Loucy (cell line): Measurements from ENCODE around the gene EHF.

Experiments used
- EZH2phosphoT487 ChIP-seq: fragments of 200-600 bp; IDR thresholded peaks from 2 replicates; pipeline ENCODE4 v1.6.1; 2018; ENCODE audit warnings: antibody characterized with exemption, mild to moderate bottlenecking, moderate library complexity, borderline replicate concordance
- TF ChIP-seq, protein P1 (sequence below): fragments of 200-600 bp; sonication (generic); conservative IDR thresholded peaks from 2 replicates; pipeline ENCODE4 v1.5.1; 2014; ENCODE audit warnings: mild to moderate bottlenecking, antibody characterized with exemption, low read length

DNA sequence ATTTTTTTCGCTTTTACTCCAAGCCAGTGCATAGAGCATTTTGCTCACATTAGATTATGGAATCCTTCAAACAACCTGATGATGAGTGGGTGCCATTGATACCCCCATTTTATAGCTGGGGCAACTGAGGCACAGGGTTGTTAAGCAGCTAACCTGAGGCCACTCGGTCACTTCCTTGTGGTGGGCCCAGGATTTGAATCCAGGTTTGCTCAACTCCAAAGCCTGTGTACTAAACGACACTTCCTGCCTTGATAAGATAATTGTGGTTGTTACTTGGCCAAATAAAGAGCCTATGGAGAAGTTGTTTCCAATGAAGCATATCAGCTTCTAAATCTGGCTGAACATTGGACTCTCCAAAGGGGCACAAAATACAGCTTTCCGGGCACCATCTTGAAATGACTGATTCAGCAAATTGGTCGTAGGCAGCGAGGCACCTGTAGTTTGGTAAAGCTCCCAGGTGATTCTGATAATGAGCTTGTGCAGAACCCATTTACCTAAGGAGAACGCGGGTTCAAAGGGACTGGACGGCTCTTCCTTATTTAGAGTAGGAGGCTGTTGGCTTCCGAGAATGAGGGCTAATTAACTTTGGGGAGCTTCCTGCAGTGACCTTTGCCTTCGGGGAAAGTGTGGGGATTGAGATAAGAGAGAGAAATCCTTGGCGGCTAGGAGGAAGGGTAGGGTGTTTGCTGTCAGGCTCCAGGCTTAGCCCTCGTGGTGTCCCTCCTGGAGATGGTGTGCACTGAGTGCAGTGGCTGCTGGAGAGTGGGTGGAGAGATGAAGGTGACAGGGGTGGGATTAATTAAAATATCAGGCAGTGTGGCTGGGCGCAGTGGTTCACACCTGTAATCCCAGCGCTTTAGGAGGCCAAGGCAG, 17.5 kb upstream of the EHF start:
- TF ChIP-seq, protein P1, sequence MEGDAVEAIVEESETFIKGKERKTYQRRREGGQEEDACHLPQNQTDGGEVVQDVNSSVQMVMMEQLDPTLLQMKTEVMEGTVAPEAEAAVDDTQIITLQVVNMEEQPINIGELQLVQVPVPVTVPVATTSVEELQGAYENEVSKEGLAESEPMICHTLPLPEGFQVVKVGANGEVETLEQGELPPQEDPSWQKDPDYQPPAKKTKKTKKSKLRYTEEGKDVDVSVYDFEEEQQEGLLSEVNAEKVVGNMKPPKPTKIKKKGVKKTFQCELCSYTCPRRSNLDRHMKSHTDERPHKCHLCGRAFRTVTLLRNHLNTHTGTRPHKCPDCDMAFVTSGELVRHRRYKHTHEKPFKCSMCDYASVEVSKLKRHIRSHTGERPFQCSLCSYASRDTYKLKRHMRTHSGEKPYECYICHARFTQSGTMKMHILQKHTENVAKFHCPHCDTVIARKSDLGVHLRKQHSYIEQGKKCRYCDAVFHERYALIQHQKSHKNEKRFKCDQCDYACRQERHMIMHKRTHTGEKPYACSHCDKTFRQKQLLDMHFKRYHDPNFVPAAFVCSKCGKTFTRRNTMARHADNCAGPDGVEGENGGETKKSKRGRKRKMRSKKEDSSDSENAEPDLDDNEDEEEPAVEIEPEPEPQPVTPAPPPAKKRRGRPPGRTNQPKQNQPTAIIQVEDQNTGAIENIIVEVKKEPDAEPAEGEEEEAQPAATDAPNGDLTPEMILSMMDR: no peak
- TF ChIP-seq EZH2phosphoT487: no peak
